Astrocyte of the hippocampus (primary cell): ENCODE measurements around the gene SLC25A31.
A peak's percentile ranks its signal among the peaks of the same experiment; 100 is the strongest.

Experiments used
- DNase-seq: peaks from one replicate; pipeline ENCODE4 v3.0.0; 2011; ENCODE audit warnings: low read depth, low spot score

SLC25A31 gene

GRCh38 chr4:127777487-127777886 is 47.3 kb downstream of the SLC25A31 start:
- DNase-seq, result no peak

GRCh38 chr4:127778102-127778501 is 47.9 kb downstream of the SLC25A31 start:
- DNase-seq, result no peak

DNA sequence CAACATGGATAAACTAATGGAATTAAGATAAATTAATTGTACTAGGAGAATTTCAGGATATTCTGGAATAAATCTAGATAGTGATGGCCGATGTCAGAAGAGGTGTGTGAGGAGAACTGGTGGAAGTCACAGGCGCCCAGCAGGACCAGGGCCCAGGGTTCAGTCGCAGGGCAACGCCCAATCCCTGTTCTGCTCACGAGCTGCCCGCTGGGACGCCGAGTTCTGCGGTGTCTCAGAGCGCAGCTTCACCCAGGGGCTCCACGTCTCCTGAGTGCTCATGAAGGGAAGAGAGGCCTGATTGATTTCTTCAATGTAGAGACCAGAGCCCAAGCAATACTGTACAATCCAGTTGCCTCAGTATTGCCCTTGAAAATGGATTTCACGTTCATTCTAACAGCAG is 50.4 kb downstream of the SLC25A31 start:
- no peak for DNase-seq

DNA sequence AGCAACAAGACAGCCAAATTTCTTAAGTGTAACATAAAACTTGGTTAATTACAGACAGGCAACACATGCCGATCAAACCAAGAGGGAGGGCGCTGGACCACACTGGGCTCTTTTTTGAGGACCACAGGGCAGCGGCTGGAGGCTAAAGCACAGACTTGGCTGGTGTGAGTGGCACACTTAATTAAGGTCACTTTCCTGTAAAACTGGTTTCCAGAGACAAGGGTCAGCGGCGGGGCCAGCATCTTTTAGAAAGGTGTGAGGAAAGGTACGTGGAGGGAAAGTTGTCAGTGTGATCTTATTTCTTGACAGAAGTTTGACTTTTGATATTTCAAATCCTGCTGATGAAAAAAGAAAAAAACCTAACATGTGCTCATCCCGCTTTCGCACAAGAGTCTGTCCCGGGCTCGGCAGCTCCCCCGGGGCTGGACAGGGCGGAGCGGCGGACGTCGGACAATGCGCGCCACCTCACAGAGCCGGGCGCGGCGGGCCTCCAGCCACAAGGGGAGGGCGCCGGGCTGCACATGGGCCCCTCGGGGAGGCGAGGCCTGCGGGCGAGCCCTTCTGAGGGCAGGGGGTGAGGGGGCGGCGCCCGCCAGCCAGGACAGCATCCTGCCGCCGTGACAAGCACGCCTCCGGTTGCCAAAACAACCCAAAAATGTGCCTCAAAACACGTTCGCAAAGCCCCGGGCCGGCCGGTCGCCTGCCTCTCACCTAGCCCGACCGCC is 51.3 kb downstream of the SLC25A31 start:
- DNase-seq, result peak; percentile 74

DNA sequence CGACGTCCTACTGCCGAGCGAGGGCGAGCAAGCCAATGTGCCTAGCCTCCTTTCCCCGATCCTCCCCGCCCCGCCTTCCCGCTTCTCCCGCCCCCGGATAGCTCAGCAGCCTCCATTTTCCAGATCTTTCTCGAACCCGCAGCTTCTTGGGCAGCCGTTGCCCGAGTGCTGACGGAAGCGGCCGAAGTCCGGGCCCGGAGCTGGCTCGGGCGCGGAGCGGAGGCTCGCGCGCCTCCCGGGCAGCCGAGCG is 51.8 kb downstream of the SLC25A31 start:
- DNase-seq, result peak; percentile 96

GRCh38 chr4:127782275-127783025 is 52.2 kb downstream of the SLC25A31 start, which contains the start of gene HSPA4L:
HSPA4L (plus strand) TSS chr4:127782322; CDS start chr4:127782551, 229 bp downstream.
- DNase-seq, result no peak

GRCh38 chr4:127783026-127783769 is 53.0 kb downstream of the SLC25A31 start:
- peak; percentile 82 for DNase-seq

DNA sequence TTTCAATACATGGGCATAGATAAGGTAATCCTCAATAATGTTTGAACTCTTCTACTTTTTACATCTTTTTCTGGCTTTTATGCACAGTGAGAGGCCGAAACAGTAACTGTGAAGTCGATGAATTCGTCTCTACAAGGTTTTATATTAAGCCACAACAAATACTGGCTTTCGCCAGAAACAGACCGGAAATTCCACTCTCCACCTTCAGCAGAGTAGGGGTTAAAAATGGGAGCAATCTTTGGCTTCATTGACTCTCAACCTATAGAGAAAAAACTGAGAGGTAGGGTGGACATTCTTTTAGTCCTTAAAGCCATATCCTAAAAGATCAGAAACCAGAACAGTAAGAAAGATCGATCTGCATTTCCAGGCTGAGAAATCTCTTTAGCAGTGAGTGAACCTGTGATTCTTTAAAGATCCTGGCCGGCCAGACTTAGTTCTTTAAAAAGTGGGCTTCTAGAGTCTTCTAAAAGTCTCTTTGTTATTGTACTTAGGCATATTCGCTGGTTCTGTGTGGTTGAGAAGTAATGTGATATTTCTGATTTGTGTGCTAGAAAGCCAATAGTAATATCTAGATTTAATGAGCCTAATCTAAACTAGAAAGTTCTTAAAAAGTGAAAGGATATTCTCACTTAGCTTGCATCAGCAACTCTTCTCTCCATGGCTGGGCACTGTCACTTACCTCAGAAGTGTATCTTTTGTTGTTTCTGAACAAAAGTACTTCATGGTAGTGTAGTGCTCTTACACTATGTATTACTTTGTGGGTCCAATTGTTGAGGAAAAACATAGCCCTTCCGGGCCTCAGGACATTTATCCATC is 54.0 kb downstream of the SLC25A31 start:
- peak; percentile 17 for DNase-seq

DNA sequence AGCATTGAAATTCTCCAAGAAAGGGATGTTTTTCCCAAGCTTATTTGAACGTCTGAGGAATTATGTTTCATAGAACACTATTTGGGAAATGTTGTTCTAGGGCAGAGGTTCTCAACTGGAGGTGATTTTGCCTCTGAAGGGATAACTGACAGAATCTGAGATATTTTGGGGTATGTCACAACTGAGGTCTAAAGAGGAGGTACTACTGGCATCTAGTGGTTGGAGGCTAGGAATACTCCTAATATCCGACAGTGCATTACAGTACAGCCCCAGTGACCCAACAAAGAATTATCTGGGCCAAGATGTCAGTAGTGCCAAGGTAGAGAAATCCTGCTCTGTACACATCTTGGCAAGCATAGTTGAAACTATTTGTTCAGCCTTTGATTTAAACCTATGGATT is 58.3 kb downstream of the SLC25A31 start:
- DNase-seq, result no peak

- DNase-seq, result no peak
These were observed 61.2 kb downstream of the SLC25A31 start for GRCh38 chr4:127791391-127791790.

DNA sequence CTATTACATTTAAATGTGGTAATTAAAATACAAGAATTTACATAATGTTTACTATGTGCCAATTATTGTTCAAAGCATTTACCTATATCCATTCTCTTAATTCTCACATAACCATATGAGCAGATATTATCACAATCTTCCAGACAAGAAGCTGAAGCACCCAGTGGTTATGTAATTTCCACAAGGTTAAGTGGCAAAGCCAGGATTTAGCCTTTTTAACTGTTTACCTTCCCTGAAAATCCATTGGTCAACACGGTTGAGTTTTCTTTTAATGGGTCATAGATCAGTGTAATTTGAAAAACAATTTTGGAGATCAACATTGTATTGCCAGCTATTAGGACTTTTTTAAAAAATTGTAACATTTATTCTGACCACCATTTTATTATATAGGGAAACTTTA is 63.3 kb downstream of the SLC25A31 start:
- no peak for DNase-seq

- DNase-seq, result no peak
These were observed 69.5 kb downstream of the SLC25A31 start for GRCh38 chr4:127799711-127800110.

DNA sequence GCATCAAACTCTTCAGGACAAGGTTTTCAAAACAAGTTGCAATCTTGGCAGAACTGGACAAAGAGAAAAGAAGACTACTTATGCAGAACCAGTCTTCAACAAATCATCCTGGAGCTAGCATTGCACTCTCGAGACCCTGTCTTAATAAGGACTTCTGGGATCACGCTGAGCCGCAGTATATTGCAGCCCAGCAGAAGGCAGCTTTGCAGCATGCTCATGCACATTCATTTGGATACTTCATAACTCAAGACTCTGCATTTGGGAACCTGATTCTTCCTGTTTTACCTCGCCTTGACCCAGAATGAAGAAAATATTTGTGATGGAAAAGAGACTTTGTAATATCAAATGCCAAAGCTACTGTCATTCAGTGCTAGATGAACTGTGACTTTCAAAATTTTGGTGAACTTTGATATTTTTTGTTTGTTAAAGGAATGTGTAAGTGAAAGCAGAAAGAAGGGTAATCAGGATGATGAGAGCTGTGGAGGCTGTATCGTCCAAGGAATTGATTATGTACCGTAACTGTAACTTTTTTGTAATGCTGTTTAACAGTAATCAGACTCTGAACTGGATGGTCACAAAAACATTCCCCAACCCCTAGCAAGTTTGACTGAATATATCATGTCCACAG is 79.1 kb downstream of the SLC25A31 start:
- peak; percentile 8 for DNase-seq

DNA sequence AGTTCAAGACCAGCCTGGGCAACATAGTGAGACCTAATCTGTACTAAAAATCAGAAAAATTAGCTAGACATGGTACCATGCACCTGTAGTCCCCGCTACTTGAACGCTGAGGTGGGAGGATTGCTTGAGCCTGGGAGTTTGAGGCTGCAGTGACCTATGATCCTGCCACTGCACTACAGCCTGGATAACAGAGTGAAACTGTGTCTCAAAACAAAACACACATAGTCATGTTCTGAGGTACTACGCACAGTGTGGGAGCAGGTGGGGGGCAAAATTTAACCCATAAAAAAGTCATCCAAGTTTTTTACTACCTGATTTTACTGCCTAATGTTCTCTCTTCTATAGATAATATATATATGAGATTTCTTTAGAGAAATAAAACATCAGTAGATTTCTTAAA is 80.4 kb downstream of the SLC25A31 start:
- no peak for DNase-seq

GRCh38 chr4:127822430-127822829 is 92.2 kb downstream of the SLC25A31 start:
- peak; percentile 7 for DNase-seq
